Gastrocnemius medialis (tissue), 4 donors: ENCODE measurements around the gene SPIRE2.

ENCODE experiments used
- CTCF ChIP-seq, 5 experiments: fragments of 450-650 bp in 3 of 5; fragments of 200-600 bp in 2 of 5; sonication (generic) in 2 of 5; IDR thresholded peaks in 4 of 5; conservative IDR thresholded peaks in 1 of 5; 1 replicate in 4 of 5; 2 replicates in 1 of 5; pipeline ENCODE4 v1.5.1; 2016 to 2019; ENCODE audit warnings: antibody characterized with exemption in 5 of 5, mild to moderate bottlenecking in 3 of 5, moderate library complexity in 3 of 5
- POLR2A ChIP-seq, 2 donors: fragments of 450-650 bp; IDR thresholded peaks; one replicate each; pipeline ENCODE4 v1.6.1; 2017; ENCODE audit warnings: antibody characterized with exemption in 2 of 2, mild to moderate bottlenecking in 2 of 2, moderate library complexity in 2 of 2

- no peak for TF ChIP-seq CTCF (IDR thresholded peaks at IDR 0.05 in 4 of 5, conservative IDR thresholded peaks at IDR 0.05 in 1 of 5)
- no peak for TF ChIP-seq POLR2A (IDR thresholded peaks at IDR 0.05)
These were observed 40.9 kb upstream of the SPIRE2 start for GRCh38 chr16:89787365-89787805.
